Activated naive CD4-positive, alpha-beta T cell treated with anti-CD3 and anti-CD28 coated beads for 36 hours (primary cell): ENCODE results near the gene PDE5A. TPM values are rescaled to one million over a fixed set of nuclear protein-coding genes. Genes with fewer than 3 reads are reported as not detected.
"Not testable (repeated sequence)": the region's sequence is repeated elsewhere in the genome, so short reads cannot be mapped to it uniquely, and the experiment has no call there.

ENCODE experiments used
- CTCF ChIA-PET: fragments of 350-600 bp; sonication (Branson Sonifier 250); formaldehyde crosslinking; loops from one replicate; lab custom pipeline; 2021; ENCODE audit warnings: antibody characterized with exemption; lab: Charles Lee
- DNase-seq: peaks from one replicate; pipeline ENCODE4 v3.0.0-alpha.2; 2020
- H3K27ac Mint-ChIP-seq: one replicate; pipeline ENCODE4 v1.8.0; 2021; ENCODE audit warnings: mild to moderate bottlenecking, mixed read lengths
- H3K27me3 Mint-ChIP-seq: one replicate; pipeline ENCODE4 v1.8.0; 2021; ENCODE audit warnings: low read depth, mixed read lengths
- H3K36me3 Mint-ChIP-seq: one replicate; pipeline ENCODE4 v1.8.0; 2021; ENCODE audit warnings: low read depth, mixed read lengths
- H3K4me1 Mint-ChIP-seq: one replicate; pipeline ENCODE4 v1.8.0; 2021; ENCODE audit warnings: low read depth, mixed read lengths
- H3K4me3 Mint-ChIP-seq: one replicate; pipeline ENCODE4 v1.8.0; 2021; ENCODE audit warnings: mild to moderate bottlenecking, moderate library complexity, mixed read lengths
- H3K9me3 Mint-ChIP-seq: one replicate; pipeline ENCODE4 v1.8.0; 2021; ENCODE audit warnings: mixed read lengths
- intact Hi-C: fragments of 100-400 bp; cut with micrococcal nuclease; formaldehyde crosslinking; loops from one replicate; pipeline ENCODE4 v1.15.1; 2023
- total RNA-seq, 2 experiments: library from RNA; stranded (reverse); gene quantifications; one replicate each; pipeline ENCODE4 v1.2.3, GENCODE V29; 2021

Gene PDE5A
- total RNA-seq, 2 experiments from 2014 or later: 0.41 to 0.44 TPM

- CTCF ChIA-PET: no interaction called here
- intact Hi-C loops: no loop called here
- H3K36me3 Mint-ChIP-seq: peaks cover 47% of the 10 kb centered on the region
- DNase-seq: no peak
- H3K4me3 Mint-ChIP-seq: no peak overlapping the region
- no peaks in the 10 kb centered on the region for H3K27me3 Mint-ChIP-seq
- H3K4me1 Mint-ChIP-seq: no peaks in the 10 kb centered on the region
- H3K27ac Mint-ChIP-seq: no peak overlapping the region
- H3K9me3 Mint-ChIP-seq: peaks cover 8% of the 10 kb centered on the region
Measured at GRCh38 chr4:119478446-119479179, 150.0 kb downstream of the PDE5A start.

GRCh38 chr4:119477412-119478053, 151.1 kb downstream of the PDE5A start:
- H3K4me3 Mint-ChIP-seq: no peak overlapping the region
- intact Hi-C loops: no loop called here
- H3K27ac Mint-ChIP-seq: no peak overlapping the region
- peaks cover 6% of the 10 kb centered on the region for H3K9me3 Mint-ChIP-seq
- H3K4me1 Mint-ChIP-seq: no peaks in the 10 kb centered on the region
- no peaks in the 10 kb centered on the region for H3K27me3 Mint-ChIP-seq
- DNase-seq: no peak
- peaks cover 42% of the 10 kb centered on the region for H3K36me3 Mint-ChIP-seq
- CTCF ChIA-PET: no interaction called here

DNA sequence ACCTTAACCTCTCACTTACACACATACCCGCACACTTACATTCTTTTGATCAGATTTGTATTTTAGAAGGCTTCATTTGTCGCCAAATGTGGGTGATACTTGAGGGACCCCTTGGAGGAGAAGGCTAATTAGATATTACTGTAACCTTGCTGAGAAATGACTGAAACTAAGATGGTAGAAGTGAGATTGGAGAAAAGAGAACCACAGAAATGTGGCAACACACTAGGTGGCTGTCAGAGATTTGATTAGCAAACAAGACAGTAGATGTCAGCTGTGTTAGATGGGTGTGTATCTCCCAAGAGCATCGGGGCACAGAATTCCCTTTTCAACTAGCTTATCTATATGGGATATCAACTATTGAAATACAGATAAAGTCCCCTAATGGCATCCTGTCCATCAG, 157.3 kb downstream of the PDE5A start:
- no peak overlapping the region for H3K4me3 Mint-ChIP-seq
- DNase-seq: no peak
- H3K27ac Mint-ChIP-seq: no peak overlapping the region
- CTCF ChIA-PET: no interaction called here
- no peaks in the 10 kb centered on the region for H3K27me3 Mint-ChIP-seq
- peaks cover 2% of the 10 kb centered on the region for H3K4me1 Mint-ChIP-seq
- H3K36me3 Mint-ChIP-seq: peaks cover 23% of the 10 kb centered on the region
- intact Hi-C loops: no loop called here
- H3K9me3 Mint-ChIP-seq: no peaks in the 10 kb centered on the region

DNA sequence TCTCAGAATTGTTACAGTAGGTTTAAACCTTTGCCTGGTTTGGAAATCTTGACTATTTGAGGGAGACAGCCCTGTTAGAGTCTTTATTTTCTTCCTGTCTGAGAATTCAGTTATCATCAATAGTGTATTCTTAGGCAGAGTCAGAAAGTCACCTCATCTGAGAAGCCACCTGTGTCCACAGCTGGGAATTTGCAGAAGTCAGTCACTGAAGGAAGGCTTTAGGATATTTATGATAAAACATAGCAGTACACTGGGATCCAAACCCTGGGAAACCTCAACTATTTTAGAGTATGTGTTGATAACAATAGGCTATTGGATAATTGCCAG, 157.9 kb downstream of the PDE5A start:
- DNase-seq, CTCF ChIA-PET, H3K27ac Mint-ChIP-seq, H3K27me3 Mint-ChIP-seq, intact Hi-C loops, H3K4me3 Mint-ChIP-seq, H3K9me3 Mint-ChIP-seq, H3K4me1 Mint-ChIP-seq: not testable (repeated sequence)
- peaks cover 22% of the 10 kb centered on the region for H3K36me3 Mint-ChIP-seq

GRCh38 chr4:119470021-119470736, 158.4 kb downstream of the PDE5A start:
- intact Hi-C loops, H3K4me1 Mint-ChIP-seq, CTCF ChIA-PET, H3K4me3 Mint-ChIP-seq, H3K27ac Mint-ChIP-seq, DNase-seq, H3K9me3 Mint-ChIP-seq, H3K27me3 Mint-ChIP-seq: not testable (repeated sequence)
- H3K36me3 Mint-ChIP-seq: peaks cover 22% of the 10 kb centered on the region

- H3K4me1 Mint-ChIP-seq, intact Hi-C loops, H3K27me3 Mint-ChIP-seq, DNase-seq, H3K27ac Mint-ChIP-seq, CTCF ChIA-PET, H3K9me3 Mint-ChIP-seq, H3K4me3 Mint-ChIP-seq: not testable (repeated sequence)
- H3K36me3 Mint-ChIP-seq: peaks cover 22% of the 10 kb centered on the region
Measured at GRCh38 chr4:119469039-119469438, 159.6 kb downstream of the PDE5A start.

DNA sequence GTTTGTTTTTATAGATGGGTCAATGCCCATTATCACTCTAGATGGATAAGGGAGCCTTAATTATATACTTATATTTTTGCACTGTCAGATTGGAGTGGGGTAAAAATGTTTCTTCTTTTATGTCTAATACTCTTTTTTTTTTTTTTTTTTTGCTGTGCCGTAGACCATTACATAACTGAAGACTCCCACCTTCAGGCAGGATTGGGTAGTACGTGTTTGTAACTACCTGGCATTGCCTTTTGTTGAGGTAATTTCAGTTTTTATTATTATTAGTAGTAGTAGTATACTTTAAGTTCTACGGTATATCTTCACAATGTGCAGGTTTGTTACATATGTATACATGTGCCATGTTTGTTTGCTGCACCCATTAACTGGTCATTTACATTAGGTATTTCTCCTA, 165.9 kb downstream of the PDE5A start:
- intact Hi-C loops: loop anchor here (1.0 kb wide), 1 partner anchor 148 kb away; no protein-coding TSS in a partner anchor
- CTCF ChIA-PET, H3K27ac Mint-ChIP-seq: not testable (repeated sequence)

DNA sequence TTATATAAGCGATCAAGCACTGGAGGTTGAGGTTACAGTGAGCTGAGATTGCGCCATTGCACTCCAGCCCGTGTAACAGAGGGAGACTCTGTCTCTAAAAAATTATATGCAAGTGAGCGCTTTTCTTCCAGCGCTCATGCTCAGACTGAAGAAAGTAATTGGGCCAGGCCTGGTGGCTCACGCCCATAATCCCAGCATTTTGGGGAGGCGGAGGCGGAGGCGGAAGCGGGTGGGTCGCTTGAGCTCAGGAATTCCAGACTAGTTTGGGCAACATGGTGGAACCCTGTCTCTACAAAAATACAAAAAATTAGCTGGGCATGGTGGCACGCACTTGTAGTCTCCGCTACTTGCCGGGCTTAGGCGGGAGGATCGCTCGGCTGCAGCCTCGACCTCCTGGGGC, 172.9 kb downstream of the PDE5A start:
- CTCF ChIA-PET, DNase-seq: not testable (repeated sequence)

More for the DNA sequence above, 165.9 kb downstream of the PDE5A start:
- H3K4me3 Mint-ChIP-seq, H3K4me1 Mint-ChIP-seq, H3K27me3 Mint-ChIP-seq, H3K9me3 Mint-ChIP-seq: not testable (repeated sequence)
- H3K36me3 Mint-ChIP-seq: peaks cover 16% of the 10 kb centered on the region
- DNase-seq: peak; percentile 45

DNA sequence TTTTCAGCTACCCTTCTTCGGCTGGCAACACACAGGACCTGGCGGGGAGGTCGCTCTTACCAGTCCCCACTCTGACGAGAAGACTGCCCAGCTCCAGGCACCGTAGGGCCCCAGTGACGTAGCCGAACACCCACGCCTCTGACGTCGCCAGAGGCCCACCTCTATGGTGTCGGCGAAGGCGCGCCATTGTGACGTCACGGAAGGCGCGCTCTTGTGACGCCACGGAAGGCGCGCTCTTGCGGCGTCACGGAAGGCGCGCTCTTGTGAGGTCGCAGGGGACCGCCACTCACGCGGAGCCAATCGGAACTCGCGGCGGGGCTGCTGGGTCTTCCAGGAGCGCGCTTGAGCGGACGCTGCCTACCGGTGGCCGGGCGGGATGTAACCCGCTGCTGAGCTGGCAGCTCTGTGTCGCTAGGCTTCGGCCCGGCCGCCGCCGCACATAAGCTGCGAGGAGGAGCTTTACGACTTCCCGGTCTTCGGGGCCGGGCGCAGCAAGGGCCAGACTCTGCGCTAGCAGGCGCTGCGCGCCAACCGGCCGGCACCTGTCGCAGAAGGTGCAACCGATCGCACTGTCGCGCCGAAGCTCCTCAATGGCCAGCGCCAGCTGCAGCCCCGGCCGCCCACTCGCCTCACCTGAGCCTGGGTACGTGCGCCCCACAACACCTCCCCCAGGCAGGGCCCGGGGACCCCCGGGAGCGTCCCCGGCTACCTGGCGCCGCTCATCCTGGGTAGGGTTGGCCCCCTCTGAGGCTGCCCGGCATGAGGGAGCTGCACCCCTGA, 173.9 kb downstream of the PDE5A start:
- CTCF ChIA-PET, H3K36me3 Mint-ChIP-seq, H3K4me1 Mint-ChIP-seq, H3K9me3 Mint-ChIP-seq, H3K27me3 Mint-ChIP-seq: not testable (repeated sequence)
- Mint-ChIP-seq H3K4me3 (peak overlapping the region; percentile 85), H3K27ac (peak overlapping the region; percentile 96)
- intact Hi-C loops: loop anchor here (1.0 to 10.0 kb wide), 7 partner anchors 84 to 770 kb away; partner anchors contain the start of genes MAD2L1, METTL14, SEC24D and USP53
- DNase-seq: peak; percentile 93

More for the DNA sequence above, 172.9 kb downstream of the PDE5A start:
- not testable (repeated sequence) for H3K27me3 Mint-ChIP-seq, H3K9me3 Mint-ChIP-seq, H3K36me3 Mint-ChIP-seq, H3K4me1 Mint-ChIP-seq, H3K27ac Mint-ChIP-seq
- peak overlapping the region; percentile 85 for H3K4me3 Mint-ChIP-seq
- intact Hi-C loops: loop anchor here (2.0 to 10.0 kb wide), 3 partner anchors 413 to 771 kb away; partner anchors contain the start of genes METTL14 and SEC24D

DNA sequence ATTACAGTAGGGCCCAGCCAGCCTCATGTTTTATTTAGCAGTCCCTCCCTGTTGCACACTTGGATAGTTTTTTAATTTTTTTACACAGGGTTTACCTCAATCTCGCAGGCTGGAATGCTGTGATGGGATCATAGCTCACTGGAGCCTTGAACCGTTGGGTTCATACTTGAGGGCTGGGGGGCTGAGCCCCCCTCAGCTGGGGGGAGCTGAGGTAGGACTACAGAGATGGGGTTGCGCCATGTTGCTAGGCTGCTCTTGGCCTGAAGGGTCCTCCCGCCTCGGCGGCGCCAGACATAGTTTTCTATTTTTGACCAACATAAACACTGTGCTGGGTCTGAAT, 174.5 kb downstream of the PDE5A start:
- H3K36me3 Mint-ChIP-seq, H3K9me3 Mint-ChIP-seq, H3K27me3 Mint-ChIP-seq, H3K4me1 Mint-ChIP-seq, CTCF ChIA-PET, DNase-seq: not testable (repeated sequence)
- peak overlapping the region; percentile 85 for H3K4me3 Mint-ChIP-seq
- peak overlapping the region; percentile 96 for H3K27ac Mint-ChIP-seq
- intact Hi-C loops: loop anchor here (1.0 to 10.0 kb wide), 7 partner anchors 84 to 769 kb away; partner anchors contain the start of genes MAD2L1, METTL14, SEC24D and USP53

- DNase-seq, H3K4me1 Mint-ChIP-seq, H3K9me3 Mint-ChIP-seq, H3K36me3 Mint-ChIP-seq, CTCF ChIA-PET, H3K27me3 Mint-ChIP-seq: not testable (repeated sequence)
- Mint-ChIP-seq H3K4me3 (peak overlapping the region; percentile 50), H3K27ac (peak overlapping the region; percentile 53)
- intact Hi-C loops: loop anchor here (10.0 kb wide), 1 partner anchor 618 kb away; the partner anchor contains the start of gene SEC24D
Measured at GRCh38 chr4:119453286-119453685, 175.3 kb downstream of the PDE5A start.

DNA sequence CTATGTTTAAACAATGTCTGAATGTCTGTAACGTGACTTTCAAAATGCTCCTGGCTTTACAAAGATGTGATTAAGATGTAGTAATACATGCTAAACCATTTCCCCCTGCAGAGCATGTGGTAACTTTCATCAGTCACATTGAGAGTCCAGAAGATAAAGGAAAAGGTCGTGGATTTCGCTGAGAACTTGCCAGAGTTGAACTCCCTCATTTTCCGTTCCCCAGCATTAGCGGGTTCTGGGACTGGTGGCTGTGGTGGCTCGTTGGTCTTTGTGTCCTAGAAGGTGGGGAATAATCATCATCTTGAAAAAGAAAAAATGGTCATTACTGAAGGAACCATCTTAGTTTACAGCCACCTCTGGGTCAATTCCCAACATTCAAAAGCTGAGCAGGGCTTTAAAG, 178.8 kb downstream of the PDE5A start:
- CTCF ChIA-PET: not testable (repeated sequence)

More for the DNA sequence above, 178.8 kb downstream of the PDE5A start:
- not testable (repeated sequence) for H3K27ac Mint-ChIP-seq, H3K9me3 Mint-ChIP-seq, H3K4me3 Mint-ChIP-seq, DNase-seq, H3K36me3 Mint-ChIP-seq, H3K27me3 Mint-ChIP-seq, H3K4me1 Mint-ChIP-seq
- intact Hi-C loops: loop anchor here (10.0 kb wide), 1 partner anchor 615 kb away; the partner anchor contains the start of gene SEC24D
